Glutamatergic neuron (in vitro differentiated cells): ENCODE results near the gene CDH9. TPM values are rescaled to one million over a fixed set of nuclear protein-coding genes. Genes with fewer than 3 reads are reported as not detected.
A peak's percentile ranks its signal among the peaks of the same experiment; 100 is the strongest.

Experiments
- DNase-seq: peaks from one replicate; pipeline ENCODE4 v3.0.0; 2022
- H3K27ac Mint-ChIP-seq: one replicate; pipeline ENCODE4 v1.8.0; 2020; ENCODE audit warnings: mild to moderate bottlenecking, mixed read lengths, inconsistent platforms; ENCODE audit not compliant: unreplicated experiment
- H3K27me3 Mint-ChIP-seq: one replicate; pipeline ENCODE4 v1.8.0; 2020; ENCODE audit warnings: mild to moderate bottlenecking, moderate library complexity, mixed read lengths, inconsistent platforms; ENCODE audit not compliant: unreplicated experiment
- H3K36me3 Mint-ChIP-seq: one replicate; pipeline ENCODE4 v1.8.0; 2020; ENCODE audit warnings: mild to moderate bottlenecking, mixed read lengths, inconsistent platforms; ENCODE audit not compliant: unreplicated experiment
- H3K4me1 Mint-ChIP-seq: one replicate; pipeline ENCODE4 v1.8.0; 2020; ENCODE audit warnings: mild to moderate bottlenecking, low read depth, mixed read lengths, inconsistent platforms; ENCODE audit not compliant: unreplicated experiment
- H3K4me3 Mint-ChIP-seq: one replicate; pipeline ENCODE4 v1.8.0; 2020; ENCODE audit warnings: mild to moderate bottlenecking, mixed read lengths, inconsistent platforms; ENCODE audit not compliant: unreplicated experiment
- H3K9me3 Mint-ChIP-seq: one replicate; pipeline ENCODE4 v1.8.0; 2020; ENCODE audit warnings: mild to moderate bottlenecking, moderate library complexity, mixed read lengths, inconsistent platforms; ENCODE audit not compliant: unreplicated experiment
- CTCF ChIP-seq: fragments of 200-600 bp; sonication (generic); IDR thresholded peaks from one replicate; pipeline ENCODE4 v1.5.0; 2021; ENCODE audit not compliant: partially characterized antibody, unreplicated experiment
- total RNA-seq: library from RNA; stranded (reverse); fragmentation: NEBNext Ultra II Directional; extraction: Animal tissue kit (Norgen Biotek cat#: 25700); gene quantifications from one replicate; pipeline ENCODE4 v1.2.1, GENCODE V29; 2021; ENCODE audit not compliant: unreplicated experiment

The CDH9 gene
- total RNA-seq, 1 donor from 2014 or later = 3.6 TPM

GRCh38 chr5:26942481-26942880 lies 95.9 kb downstream of the CDH9 start:
- Mint-ChIP-seq H3K27me3 (peaks cover 2% of the 10 kb centered on the region), H3K27ac (no peak overlapping the region), H3K36me3 (no peaks in the 10 kb centered on the region), H3K4me3 (no peak overlapping the region), H3K4me1 (peaks cover 4% of the 10 kb centered on the region), H3K9me3 (peaks cover 2% of the 10 kb centered on the region)
- no peak for DNase-seq
- TF ChIP-seq CTCF = no peak

GRCh38 chr5:26940994-26941393 lies 97.4 kb downstream of the CDH9 start:
- no peak overlapping the region for H3K4me3 Mint-ChIP-seq
- no peak overlapping the region for H3K27ac Mint-ChIP-seq
- no peak for DNase-seq
- peaks cover 4% of the 10 kb centered on the region for H3K4me1 Mint-ChIP-seq
- H3K27me3 Mint-ChIP-seq = peaks cover 2% of the 10 kb centered on the region
- no peaks in the 10 kb centered on the region for H3K36me3 Mint-ChIP-seq
- peaks cover 2% of the 10 kb centered on the region for H3K9me3 Mint-ChIP-seq
- no peak for TF ChIP-seq CTCF

- Mint-ChIP-seq H3K27me3 (no peaks in the 10 kb centered on the region), H3K9me3 (peaks cover 1% of the 10 kb centered on the region), H3K4me1 (no peaks in the 10 kb centered on the region), H3K4me3 (no peak overlapping the region), H3K27ac (no peak overlapping the region), H3K36me3 (no peaks in the 10 kb centered on the region)
- no peak for DNase-seq
- TF ChIP-seq CTCF = no peak
Measured at GRCh38 chr5:26932238-26932637, 106.1 kb downstream of the CDH9 start.

- Mint-ChIP-seq H3K36me3 (no peaks in the 10 kb centered on the region), H3K4me3 (no peak overlapping the region), H3K27me3 (peaks cover 1% of the 10 kb centered on the region), H3K4me1 (no peaks in the 10 kb centered on the region), H3K27ac (no peak overlapping the region), H3K9me3 (peaks cover 2% of the 10 kb centered on the region)
- DNase-seq = no peak
- TF ChIP-seq CTCF = no peak
Measured at GRCh38 chr5:26921439-26921838, 116.9 kb downstream of the CDH9 start.

- Mint-ChIP-seq H3K4me3 (no peak overlapping the region), H3K27ac (peak overlapping the region; percentile 83), H3K27me3 (peaks cover 7% of the 10 kb centered on the region), H3K36me3 (peaks cover 9% of the 10 kb centered on the region), H3K9me3 (peaks cover 15% of the 10 kb centered on the region), H3K4me1 (peaks cover 34% of the 10 kb centered on the region)
- no peak for DNase-seq
- TF ChIP-seq CTCF = no peak
Measured at GRCh38 chr5:26903469-26903868, 134.9 kb downstream of the CDH9 start.
